ENCODE data around the gene RBM42. TPM values are rescaled to one million over a fixed set of nuclear protein-coding genes. Genes with fewer than 3 reads are reported as not detected.

The RBM42 gene
- total RNA-seq, 4 donors from 2014 or later, result 57.3 to 64.4 (median 63.1) TPM

- Histone ChIP-seq H3K27me3 (no peaks in the 10 kb centered on the region), H3K9me3 (no peaks in the 10 kb centered on the region), H3K4me1 (no peaks in the 10 kb centered on the region), H3K4me3 (no peak overlapping the region), H3K27ac (no peak overlapping the region), H3K36me3 (peaks cover 0 to 100% (median 0%) of the 10 kb centered on the region in 3 donors)
- TF ChIP-seq POLR2A (IDR thresholded peaks at IDR 0.05), result no peak
- no peak for TF ChIP-seq CTCF (IDR thresholded peaks at IDR 0.05)
- no peak for DNase-seq
These were observed 27.9 kb downstream of the RBM42 start for GRCh38 chr19:35656700-35657099.

GRCh38 chr19:35657904-35658700, 29.3 kb downstream of the RBM42 start:
- peak in 2 of 6 experiments; percentile 10 to 20 for TF ChIP-seq CTCF (IDR thresholded peaks at IDR 0.05)
- TF ChIP-seq POLR2A (IDR thresholded peaks at IDR 0.05), result no peak
- Histone ChIP-seq H3K27ac (no peak overlapping the region), H3K4me3 (no peak overlapping the region), H3K4me1 (no peaks in the 10 kb centered on the region), H3K9me3 (no peaks in the 10 kb centered on the region), H3K36me3 (peaks cover 0 to 100% (median 0%) of the 10 kb centered on the region in 3 donors), H3K27me3 (no peaks in the 10 kb centered on the region)
- DNase-seq, result no peak

GRCh38 chr19:35661995-35662340, 33.1 kb downstream of the RBM42 start:
- Histone ChIP-seq H3K4me1 (no peaks in the 10 kb centered on the region), H3K36me3 (peaks cover 0 to 84% (median 0%) of the 10 kb centered on the region in 3 donors), H3K27ac (no peak overlapping the region), H3K9me3 (no peaks in the 10 kb centered on the region), H3K4me3 (no peak overlapping the region), H3K27me3 (no peaks in the 10 kb centered on the region)
- no peak for TF ChIP-seq POLR2A (IDR thresholded peaks at IDR 0.05)
- no peak for TF ChIP-seq CTCF (IDR thresholded peaks at IDR 0.05)
- no peak for DNase-seq

GRCh38 chr19:35663981-35664380, 35.1 kb downstream of the RBM42 start:
- no peaks in the 10 kb centered on the region for H3K27me3 ChIP-seq
- peaks cover 0 to 63% (median 0%) of the 10 kb centered on the region in 3 donors for H3K36me3 ChIP-seq
- no peak for DNase-seq

GRCh38 chr19:35665157-35665556, 36.3 kb downstream of the RBM42 start:
- no peak overlapping the region for H3K27ac ChIP-seq
- H3K4me1 ChIP-seq, result no peaks in the 10 kb centered on the region
- no peak for DNase-seq
- TF ChIP-seq POLR2A (IDR thresholded peaks at IDR 0.05), result no peak
- no peak for TF ChIP-seq CTCF (IDR thresholded peaks at IDR 0.05)
- peaks cover 0 to 52% (median 0%) of the 10 kb centered on the region in 3 donors for H3K36me3 ChIP-seq
- no peaks in the 10 kb centered on the region for H3K27me3 ChIP-seq
- H3K4me3 ChIP-seq, result no peak overlapping the region
- H3K9me3 ChIP-seq, result no peaks in the 10 kb centered on the region

More at GRCh38 chr19:35663981-35664380, 35.1 kb downstream of the RBM42 start:
- no peaks in the 10 kb centered on the region for H3K4me1 ChIP-seq
- H3K4me3 ChIP-seq, result no peak overlapping the region
- no peak for TF ChIP-seq CTCF (IDR thresholded peaks at IDR 0.05)
- no peak for TF ChIP-seq POLR2A (IDR thresholded peaks at IDR 0.05)
- H3K27ac ChIP-seq, result no peak overlapping the region
- no peaks in the 10 kb centered on the region for H3K9me3 ChIP-seq

Measured in Peyer's patch (tissue), 4 donors.